Measurements from ENCODE around the gene STYK1.

The STYK1 gene, protein sequence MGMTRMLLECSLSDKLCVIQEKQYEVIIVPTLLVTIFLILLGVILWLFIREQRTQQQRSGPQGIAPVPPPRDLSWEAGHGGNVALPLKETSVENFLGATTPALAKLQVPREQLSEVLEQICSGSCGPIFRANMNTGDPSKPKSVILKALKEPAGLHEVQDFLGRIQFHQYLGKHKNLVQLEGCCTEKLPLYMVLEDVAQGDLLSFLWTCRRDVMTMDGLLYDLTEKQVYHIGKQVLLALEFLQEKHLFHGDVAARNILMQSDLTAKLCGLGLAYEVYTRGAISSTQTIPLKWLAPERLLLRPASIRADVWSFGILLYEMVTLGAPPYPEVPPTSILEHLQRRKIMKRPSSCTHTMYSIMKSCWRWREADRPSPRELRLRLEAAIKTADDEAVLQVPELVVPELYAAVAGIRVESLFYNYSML

GRCh38 chr12:10673659-10674384 lies at the start of gene STYK1:
STYK1 (minus strand) TSS chr12:10674052; CDS start chr12:10634618, 39,434 bp downstream.
- peak; percentile 80 to 86 for DNase-seq

DNA sequence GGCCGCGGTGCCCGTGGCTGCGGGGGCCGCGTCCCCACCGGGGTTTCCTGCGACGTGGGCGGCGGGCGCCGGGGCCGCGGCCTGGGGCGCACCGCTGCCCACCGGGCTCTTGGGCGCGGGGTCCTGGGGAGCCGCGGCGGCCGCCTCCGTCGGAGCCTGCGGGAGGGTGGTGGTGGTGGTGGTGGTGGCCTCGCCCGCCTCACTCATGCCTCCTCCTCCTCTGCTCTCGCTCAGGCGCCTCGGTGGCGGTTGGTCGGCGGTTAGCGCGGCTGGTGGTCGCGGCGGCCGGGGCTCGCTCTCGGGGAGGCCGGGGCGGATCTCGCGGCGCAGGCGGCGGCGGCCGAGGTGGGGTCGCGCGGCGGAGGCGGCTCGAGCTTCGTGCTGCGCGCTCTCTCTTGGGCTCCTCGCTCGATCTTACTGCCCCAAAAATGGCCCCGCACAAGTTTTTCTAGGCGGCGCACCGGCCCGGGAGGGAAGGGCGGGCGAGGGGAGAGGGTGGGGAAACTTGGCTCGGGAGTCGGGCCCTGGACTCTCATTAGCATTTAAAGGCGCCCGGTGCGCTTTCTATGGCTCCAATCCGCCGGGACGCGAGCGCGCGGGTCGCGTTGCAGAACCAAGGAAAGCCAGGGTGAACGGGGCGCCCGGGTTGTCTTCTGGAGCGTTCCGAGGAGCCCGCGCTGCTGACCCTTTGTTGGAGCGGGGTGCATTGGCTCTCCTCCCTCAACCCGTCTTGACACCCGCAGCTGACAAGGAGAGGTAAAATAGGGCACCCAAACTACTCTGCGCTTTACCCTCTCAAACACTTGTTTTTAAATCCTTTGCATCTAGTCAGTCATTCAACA lies 49.3 kb upstream of the STYK1 start, which contains the start of gene YBX3:
TSS of gene YBX3 (minus strand) at position 419 of the 842 bp plus-strand sequence. CDS start at position 207, 212 bp downstream.
- peak in 1 of 2 experiments; percentile 16 for DNase-seq

DNA sequence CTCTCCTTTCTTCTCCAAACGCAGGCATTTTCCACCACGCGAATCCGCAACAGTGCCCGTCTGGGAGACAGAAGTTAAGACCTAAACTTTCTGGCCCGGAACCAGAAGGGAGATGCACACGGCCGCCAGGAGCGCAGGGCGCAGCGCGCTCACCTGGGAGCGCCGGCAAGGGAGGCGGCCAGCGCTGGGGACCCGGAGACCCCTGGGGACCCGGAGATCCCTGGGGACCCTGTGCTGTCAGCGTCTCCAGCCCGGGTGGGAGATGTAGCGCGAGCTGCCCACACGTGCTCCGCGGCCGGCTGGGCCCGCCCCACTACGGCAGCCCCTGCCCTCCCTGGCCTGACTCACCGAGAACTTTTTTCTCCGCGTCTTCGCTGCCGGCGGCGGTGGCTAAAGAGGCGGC lies 48.7 kb upstream of the STYK1 start:
- DNase-seq: no peak

DNA sequence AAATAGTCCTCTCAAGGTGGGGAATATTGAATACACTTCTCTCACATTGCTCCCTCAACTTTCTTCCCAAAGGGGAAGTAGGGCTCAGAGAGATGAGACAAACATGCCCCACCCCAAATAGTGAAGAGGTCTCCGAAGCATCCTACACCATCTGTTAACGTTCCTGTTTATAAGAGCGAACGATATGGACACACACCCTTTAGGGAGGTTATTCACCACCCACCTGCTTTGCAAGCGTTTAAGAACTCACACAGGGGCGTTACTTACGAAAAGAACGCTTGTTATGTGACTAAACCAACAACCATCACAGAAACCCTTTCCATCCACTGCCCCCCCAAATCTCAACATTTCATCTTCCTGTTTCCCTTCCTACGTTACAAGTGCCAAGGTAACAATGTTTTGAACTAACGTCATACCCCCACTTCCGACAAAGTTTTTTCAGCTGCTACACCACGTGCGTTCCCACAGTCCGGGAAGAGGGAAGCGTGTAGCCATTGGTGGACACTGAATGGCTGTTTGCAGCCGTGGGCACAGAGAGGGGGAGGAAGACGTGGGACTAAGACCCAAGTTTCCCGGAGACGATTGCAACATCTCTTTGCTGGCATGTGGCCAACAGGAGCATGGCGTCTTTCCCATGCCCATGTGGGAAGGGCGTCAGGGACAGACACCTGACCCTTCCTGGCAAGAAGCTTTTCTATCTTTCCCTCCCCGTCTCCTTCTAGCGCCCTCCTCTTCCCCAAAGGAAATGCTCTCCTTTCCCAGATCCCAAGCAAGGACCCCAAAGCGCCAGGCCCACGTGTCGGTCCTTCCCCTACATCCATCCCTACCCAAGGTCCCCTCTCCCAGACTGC lies 48.0 kb upstream of the STYK1 start:
- DNase-seq: no peak

DNA sequence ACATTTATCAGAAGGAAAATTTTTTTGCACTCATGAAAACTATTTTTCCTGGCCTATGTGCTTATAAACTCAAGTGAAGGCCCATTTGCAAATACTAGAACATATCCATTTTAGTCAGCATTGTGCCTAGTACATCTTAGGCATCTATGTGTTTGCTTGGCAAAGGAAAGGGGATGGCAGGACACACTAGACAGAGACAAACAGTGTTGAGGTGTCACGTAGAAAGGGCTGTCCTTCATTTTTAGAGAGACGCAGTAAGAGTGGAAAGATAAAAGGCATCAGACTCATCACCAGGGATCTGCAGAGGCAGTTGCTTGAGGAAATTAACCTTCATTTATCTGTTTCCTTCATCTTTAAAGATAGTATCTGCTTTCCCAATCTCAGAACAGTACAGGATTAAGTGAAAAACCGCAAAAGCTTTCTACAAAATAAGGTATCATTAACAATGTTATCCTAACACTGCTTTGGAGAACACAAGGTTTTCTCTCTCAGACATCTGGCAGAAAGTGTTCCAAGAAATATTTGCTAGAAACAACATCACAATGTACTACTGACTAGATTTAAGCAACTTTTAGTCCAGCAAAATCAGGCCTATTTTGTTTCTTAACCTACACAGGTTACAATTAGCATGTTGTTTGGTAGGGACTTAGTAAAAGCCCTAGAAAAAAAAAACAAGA lies 47.3 kb upstream of the STYK1 start:
- DNase-seq: no peak

GRCh38 chr12:10719482-10719881 lies 45.6 kb upstream of the STYK1 start:
- no peak for DNase-seq

DNA sequence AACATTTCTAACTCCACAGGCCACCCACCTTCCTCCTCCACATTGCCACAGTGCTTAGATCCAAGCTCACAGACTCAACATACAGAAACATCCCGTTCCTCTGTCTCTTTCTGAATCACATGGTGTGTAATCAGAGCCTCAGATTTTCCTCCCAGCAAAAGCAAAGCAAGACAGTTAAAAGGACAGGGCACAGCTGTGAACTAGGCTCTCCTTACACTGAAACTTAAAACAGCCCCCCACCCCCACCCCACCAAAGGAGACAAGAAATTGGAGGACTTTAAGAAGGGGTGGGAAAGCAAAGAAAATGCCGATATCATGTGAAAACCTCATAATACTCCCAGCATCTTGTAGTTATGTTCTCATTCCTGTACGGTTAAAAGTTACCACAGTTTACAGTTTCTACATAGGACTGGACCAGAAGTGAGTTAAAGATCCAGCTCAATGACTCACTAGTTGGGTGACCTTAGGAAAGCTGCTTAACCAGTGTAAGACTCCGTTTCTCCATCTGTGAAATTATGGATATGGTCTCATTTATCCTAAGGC lies 44.5 kb upstream of the STYK1 start:
- DNase-seq: no peak

DNA sequence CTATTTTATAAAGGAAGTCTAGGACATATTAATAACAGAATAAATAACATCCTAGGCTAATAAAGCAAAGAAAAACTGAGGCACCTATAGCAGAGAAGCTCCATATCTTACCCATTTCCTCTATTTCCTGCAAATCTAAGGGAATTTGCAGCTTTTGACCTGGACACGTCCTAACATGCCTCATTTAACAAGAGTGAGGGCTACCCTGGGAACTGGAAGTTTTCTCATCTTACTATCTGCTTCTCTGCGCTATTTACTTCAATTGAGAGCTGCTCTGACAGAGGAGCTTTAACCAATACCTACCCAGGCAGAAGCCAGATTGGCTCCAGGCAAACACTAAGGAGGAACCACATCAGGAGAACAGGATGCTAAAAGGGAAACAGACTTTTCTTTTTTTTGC lies 43.6 kb upstream of the STYK1 start:
- DNase-seq: no peak

GRCh38 chr12:10716704-10717315 lies 43.0 kb upstream of the STYK1 start:
- DNase-seq: no peak

- DNase-seq: no peak
Measured at GRCh38 chr12:10716277-10716676, 42.4 kb upstream of the STYK1 start.

DNA sequence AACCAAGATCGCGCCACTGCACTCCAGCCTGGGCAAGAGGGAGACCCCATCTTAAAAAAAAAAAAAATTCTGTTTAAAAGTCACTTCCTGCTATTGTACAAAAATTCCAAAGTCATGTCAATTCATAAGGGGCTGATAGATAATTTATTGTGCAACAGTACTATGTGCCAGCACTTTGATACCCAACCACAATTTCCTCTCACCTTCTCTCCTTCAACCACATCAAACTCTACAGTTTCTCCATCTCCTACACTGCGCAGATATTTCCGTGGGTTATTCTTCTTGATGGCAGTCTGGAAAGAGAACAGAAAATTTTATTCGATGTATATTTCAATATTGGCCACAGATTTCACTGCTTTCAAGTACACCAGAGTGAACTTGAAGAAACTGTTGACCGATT lies 41.6 kb upstream of the STYK1 start:
- DNase-seq: no peak

DNA sequence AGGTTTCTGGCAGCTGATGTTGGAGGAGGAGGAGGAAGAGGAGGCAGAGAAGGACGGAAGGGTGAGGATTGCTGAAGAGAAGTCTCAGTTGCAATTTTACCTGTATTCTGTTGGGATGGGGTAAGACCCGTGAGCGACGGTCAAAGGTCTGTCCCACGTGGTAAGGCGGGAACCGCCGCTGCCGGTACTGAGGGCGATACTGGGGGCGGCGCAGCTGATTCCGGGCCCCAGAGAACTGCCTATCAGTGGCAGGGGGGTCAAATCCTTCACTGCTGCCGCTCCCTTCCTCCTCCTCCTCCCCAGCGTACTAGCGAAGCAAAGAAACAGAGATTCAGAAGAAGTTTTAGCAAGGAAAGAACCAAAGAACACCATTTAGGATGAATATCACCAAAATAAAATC lies 36.0 kb upstream of the STYK1 start:
- no peak for DNase-seq

DNA sequence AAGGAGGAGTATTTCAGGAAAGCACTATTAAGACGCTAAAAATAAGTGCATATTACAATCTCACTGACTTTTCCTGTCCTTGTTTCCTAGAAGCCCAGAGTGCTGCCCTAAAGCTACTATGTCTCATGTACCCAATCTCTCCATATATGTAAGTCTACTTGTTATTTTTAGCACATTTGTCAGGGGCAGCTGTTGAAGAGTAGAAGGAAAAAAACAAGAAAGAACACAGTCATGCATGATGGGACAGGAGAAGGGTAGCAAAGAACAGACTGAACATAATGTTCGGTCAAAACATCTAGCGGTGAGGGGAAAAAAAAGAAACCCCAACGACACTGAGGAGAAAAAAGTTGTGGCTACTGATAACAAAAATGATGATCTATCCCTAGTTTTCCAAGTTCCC lies 35.0 kb upstream of the STYK1 start:
- DNase-seq: no peak

DNA sequence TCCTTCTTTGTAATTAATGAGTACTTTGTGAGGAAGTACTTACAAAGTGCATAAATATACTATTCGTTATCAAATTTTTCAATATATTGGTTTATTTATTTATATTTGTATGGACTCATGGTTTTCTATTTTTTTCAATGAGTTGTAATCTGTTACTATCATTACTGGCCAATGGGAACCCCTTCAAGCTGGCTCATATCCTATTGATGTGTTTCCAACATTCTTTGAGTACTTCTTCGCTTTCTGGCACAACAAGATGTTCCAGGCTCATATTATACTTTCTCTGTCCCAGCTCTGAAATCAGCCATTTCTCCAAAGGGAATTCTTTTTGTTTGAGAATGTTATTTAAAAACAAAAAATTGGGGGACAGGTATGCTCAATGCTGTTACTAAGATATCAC lies 31.8 kb upstream of the STYK1 start:
- DNase-seq: no peak

- DNase-seq: no peak
Measured at GRCh38 chr12:10701843-10702242, 28.0 kb upstream of the STYK1 start.

- DNase-seq: no peak
Measured at GRCh38 chr12:10701131-10701681, 27.4 kb upstream of the STYK1 start.

DNA sequence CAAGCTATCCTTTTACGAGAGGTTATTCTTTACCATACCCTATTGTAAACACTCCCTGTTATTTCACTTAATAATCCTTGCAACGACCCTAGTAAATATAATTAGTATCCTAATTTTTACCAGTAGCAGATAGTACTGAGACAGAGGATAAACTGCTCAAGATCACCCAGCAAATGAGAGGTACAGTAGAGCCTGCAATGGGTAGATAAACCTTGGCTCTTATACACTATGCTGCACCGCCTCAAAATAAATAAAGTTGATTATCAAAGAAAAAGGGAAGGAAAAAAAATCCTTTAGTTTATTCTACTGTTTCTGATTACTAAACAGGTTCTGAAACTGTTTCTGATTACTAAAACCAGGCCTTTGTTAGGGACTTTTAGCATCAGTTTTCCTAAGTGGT lies 26.7 kb upstream of the STYK1 start:
- no peak for DNase-seq

DNA sequence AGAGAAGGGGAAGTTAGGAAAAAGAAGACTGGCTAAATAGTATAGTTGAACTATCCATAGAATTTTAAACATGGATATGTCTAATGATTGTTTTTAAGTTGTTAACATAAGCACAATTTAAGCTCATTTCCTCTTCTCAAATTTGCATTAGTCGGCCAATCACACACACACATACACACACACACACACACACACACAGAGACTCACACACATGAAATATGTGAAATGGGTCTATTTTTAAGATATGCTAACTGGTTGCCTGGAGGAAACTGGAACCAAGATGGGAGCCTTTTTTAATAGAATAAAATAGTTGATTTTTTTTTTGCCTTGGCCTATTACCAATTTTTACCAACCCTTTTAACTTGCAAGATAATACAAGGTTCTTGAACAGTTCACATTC lies 24.0 kb upstream of the STYK1 start:
- DNase-seq: no peak

GRCh38 chr12:10697156-10697555 lies 23.3 kb upstream of the STYK1 start:
- DNase-seq: no peak

DNA sequence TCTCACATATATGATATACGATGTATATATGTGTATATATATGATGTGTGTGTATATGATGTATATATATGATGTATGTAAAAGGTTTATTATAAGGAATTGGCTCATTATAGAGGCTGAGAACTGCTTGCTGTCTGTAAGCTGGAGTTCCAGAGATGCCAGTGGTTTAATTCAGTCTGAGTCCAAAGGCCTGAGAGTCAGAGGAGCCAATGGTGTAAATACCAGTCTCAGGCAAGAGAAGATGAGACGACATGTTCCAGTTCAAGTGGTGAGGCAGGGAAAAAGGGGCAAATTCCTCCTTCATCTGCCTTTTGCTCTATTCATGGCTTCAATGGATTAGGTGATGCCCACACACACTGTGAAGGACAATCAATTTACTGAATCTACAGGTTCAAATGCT lies 17.1 kb upstream of the STYK1 start:
- DNase-seq: no peak

- DNase-seq: no peak
Measured at GRCh38 chr12:10689146-10689545, 15.3 kb upstream of the STYK1 start.
